HepG2 (cell line): Measurements from ENCODE around the gene SLC35B2. TPM values are rescaled to one million over a fixed set of nuclear protein-coding genes. Genes with fewer than 3 reads are reported as not detected.

Experiments used
- ATAC-seq: fragments of 200-7000 bp; cut with Tn5 transposase; 3 replicates; pipeline ENCODE4 v1.9.1; 2020; ENCODE audit warnings: mild to moderate bottlenecking, moderate library complexity
- BruUV-seq: library from RNA; stranded (reverse); fragments of 400-500 nt; replicated peaks from 2 replicates; lab custom pipeline; 2021; lab: Mats Ljungman, UMichigan
- CTCF ChIA-PET: fragments of 300-600 bp; formaldehyde crosslinking; extraction: SDS; loops from one replicate; lab custom pipeline; 2021; ENCODE audit warnings: low total read pairs, inconsistent platforms, low intra/inter-chr PET ratio; lab: Yijun Ruan, JAX
- POLR2A ChIA-PET: fragments of 350-600 bp; sonication (Branson Sonifier 250); formaldehyde crosslinking; loops from one replicate; lab custom pipeline; 2020; ENCODE audit warnings: antibody characterized with exemption, inconsistent platforms; lab: Yijun Ruan, JAX
- DNase-seq: peaks from one replicate; pipeline ENCODE4 v3.0.0-alpha.2; 2015; ENCODE audit warnings: low spot score
- FAIRE-seq: peaks from 3 replicates; lab custom pipeline; 2011; peaks lifted over from hg19 to GRCh38; lab: Jason Lieb, UNC
- H2AFZ ChIP-seq: one replicate; pipeline ENCODE4 v1.6.1; 2011; ENCODE audit warnings: low read length, inconsistent platforms
- H3K27ac ChIP-seq: fragments of 300-600 bp; 3 replicates; pipeline ENCODE4 v1.8.0; 2011; ENCODE audit warnings: mixed run types, mild to moderate bottlenecking, mixed read lengths, low read length, inconsistent platforms; ENCODE audit not compliant: insufficient read depth; ENCODE audit errors: extremely low read length
- H3K27me3 ChIP-seq, 2 experiments: fragments of 200-600 bp in 1 of 2; 2 replicates in 1 of 2; 3 replicates in 1 of 2; pipeline versions ENCODE4 v1.6.0 to v1.8.0; 2011; ENCODE audit warnings: low read length in 2 of 2, mild to moderate bottlenecking in 2 of 2, moderate library complexity in 2 of 2, inconsistent platforms in 1 of 2; ENCODE audit not compliant: insufficient read depth in 2 of 2, control insufficient read depth in 1 of 2
- H3K36me3 ChIP-seq, 2 experiments: fragments of 200-600 bp in 1 of 2; replicated peaks in 1 of 2; 2 replicates in 1 of 2; 3 replicates in 1 of 2; pipeline versions ENCODE4 v1.5.1 to v1.8.0; 2011; ENCODE audit warnings: low read length in 2 of 2, inconsistent platforms in 1 of 2; ENCODE audit not compliant: insufficient read depth in 2 of 2, control insufficient read depth in 1 of 2
- H3K4me1 ChIP-seq: 2 replicates; pipeline ENCODE4 v1.5.1; 2012; ENCODE audit warnings: low read length, inconsistent platforms; ENCODE audit not compliant: insufficient read depth
- H3K4me2 ChIP-seq: 2 replicates; pipeline ENCODE4 v1.6.0; 2011; ENCODE audit warnings: low read depth, low read length, inconsistent platforms
- H3K4me3 ChIP-seq, 3 experiments: fragments of 200-600 bp in 1 of 3; sonication (generic), shearing (Covaris generic) in 1 of 3; replicated peaks in 1 of 3; 2 replicates each; pipeline ENCODE4 v1.5.1; 2011 to 2016; ENCODE audit warnings: low read length in 3 of 3, inconsistent platforms in 2 of 3, low read depth in 2 of 3, mild to moderate bottlenecking in 2 of 3, control low read depth in 1 of 3, mixed read lengths in 1 of 3; ENCODE audit not compliant: insufficient read depth in 1 of 3
- H3K79me2 ChIP-seq: one replicate; pipeline ENCODE4 v1.6.1; 2011; ENCODE audit warnings: low read length, inconsistent platforms; ENCODE audit not compliant: insufficient read depth
- H3K9ac ChIP-seq: 2 replicates; pipeline ENCODE4 v1.6.0; 2011; ENCODE audit warnings: mild to moderate bottlenecking, low read depth, low read length, inconsistent platforms; ENCODE audit not compliant: insufficient read depth
- H3K9me3 ChIP-seq: 2 replicates; pipeline ENCODE4 v1.5.1; 2012; ENCODE audit warnings: mild to moderate bottlenecking, low read length
- H4K20me1 ChIP-seq: 2 replicates; pipeline ENCODE4 v1.6.0; 2011; ENCODE audit warnings: inconsistent platforms, mild to moderate bottlenecking, low read length, moderate library complexity; ENCODE audit not compliant: insufficient read depth
- CENPX ChIP-seq: sonication (generic); formaldehyde crosslinking; IDR thresholded peaks from 2 replicates; pipeline ENCODE4 v1.9.0; 2021; ENCODE audit warnings: mild to moderate bottlenecking, missing genetic modification reagents, moderate library complexity
- E2F1 ChIP-seq: sonication (generic); formaldehyde crosslinking; IDR thresholded peaks from 2 replicates; pipeline ENCODE4 v1.5.0; 2020; ENCODE audit warnings: missing genetic modification reagents
- FOXP1 ChIP-seq, 2 experiments: fragments of 450-650 bp in 1 of 2; IDR thresholded peaks; 2 replicates each; pipeline ENCODE4 v1.6.1; 2017 to 2018; ENCODE audit warnings: antibody characterized with exemption in 1 of 2
- HMGXB3 ChIP-seq: sonication (generic); formaldehyde crosslinking; IDR thresholded peaks from 2 replicates; pipeline ENCODE4 v1.4.0; 2020; ENCODE audit warnings: missing genetic modification reagents, borderline replicate concordance
- MTF2 ChIP-seq: sonication (generic); formaldehyde crosslinking; IDR thresholded peaks from 2 replicates; pipeline ENCODE4 v1.5.0; 2020; ENCODE audit warnings: missing genetic modification reagents, borderline replicate concordance
- REST ChIP-seq, 2 experiments: IDR thresholded peaks; 2 replicates each; pipeline ENCODE4 v1.6.1; 2011 to 2012; ENCODE audit warnings: low read length in 2 of 2, borderline replicate concordance in 1 of 2, low read depth in 1 of 2, mild to moderate bottlenecking in 1 of 2, moderate library complexity in 1 of 2
- ZNF121 ChIP-seq: sonication (generic); formaldehyde crosslinking; IDR thresholded peaks from 2 replicates; pipeline ENCODE4 v1.5.0; 2020; ENCODE audit warnings: mild to moderate bottlenecking, missing genetic modification reagents
- ZNF292 ChIP-seq: sonication (generic); formaldehyde crosslinking; IDR thresholded peaks from 2 replicates; pipeline ENCODE4 v1.8.1; 2022; ENCODE audit warnings: mild to moderate bottlenecking, low read depth, missing genetic modification reagents, borderline replicate concordance
- WGBS: methylation state at CpG from one replicate; pipeline ENCODE4 v1.1.6; 2017; ENCODE audit warnings: low lambda C conversion rate; 5-methylcytosine and 5-hydroxymethylcytosine counted together
- in situ Hi-C: cut with HindIII; loops from 2 replicates; pipeline ENCODE4 v1.10.0; 2017; ENCODE audit warnings: low pct_unique_long_range_greater_than_20kb; ENCODE audit not compliant: extremely low pct_ligation_motif_present
- intact Hi-C: fragments of 100-400 bp; cut with micrococcal nuclease; formaldehyde crosslinking; loops from one replicate; pipeline ENCODE4 v1.10.0; 2022; ENCODE audit not compliant: unreplicated experiment
- polyA plus RNA-seq, 8 experiments: library from polyadenylated mRNA; depleted of rRNA in 3 of 8; stranded (reverse) in 7 of 8; unstranded in 1 of 8; fragments of >200 nt; fragmentation: Illumina TruSeq in 4 of 8; extraction: Trizol in 4 of 8; gene quantifications; 2 replicates each; pipeline versions ENCODE4 v1.2.1 to v1.2.3, GENCODE V29; 2011 to 2016; ENCODE audit warnings: low read depth in 4 of 8, missing spikeins in 1 of 8, mixed read lengths in 1 of 8; ENCODE audit not compliant: insufficient read depth in 1 of 8
- total RNA-seq, 5 experiments: library from RNA; depleted of rRNA; stranded (reverse); fragments of >200 nt; fragmentation: Illumina TruSeq; extraction: Trizol; gene quantifications; 2 replicates each; pipeline ENCODE4 v1.2.3, GENCODE V29; 2016; ENCODE audit warnings: low read depth in 1 of 5

SLC35B2 gene
- total and polyA plus RNA-seq, 2 of the 13 experiments (the other 11 are each of a cell fraction or from before 2014, with no cell fraction given): 61.1 to 148 TPM

GRCh38 chr6:44301106-44301505, 43.8 kb upstream of the SLC35B2 start:
- H3K27ac ChIP-seq: no peak overlapping the region
- CTCF ChIA-PET: no interaction called here
- POLR2A ChIA-PET: no interaction called here
- BruUV-seq: no TSS peak
- no peaks in the 10 kb centered on the region for H3K79me2 ChIP-seq
- DNase-seq (no peak), FAIRE-seq (no peak), ATAC-seq (no peak)
- no peak overlapping the region for H2AFZ ChIP-seq
- peaks cover 43 to 46% of the 10 kb centered on the region in 2 experiments for H3K36me3 ChIP-seq
- H3K27me3 ChIP-seq: peaks cover 0 to 3% of the 10 kb centered on the region in 2 experiments; a peak in 1 of 5 replicates
- no peak for TF ChIP-seq ZNF121 (CRISPR knock-in tag)
- no peak for TF ChIP-seq HMGXB3 (CRISPR knock-in tag)
- TF ChIP-seq CENPX (CRISPR knock-in tag): no peak
- no peak for TF ChIP-seq ZNF292 (CRISPR knock-in tag)
- no peak for TF ChIP-seq MTF2 (CRISPR knock-in tag)
- TF ChIP-seq FOXP1 (IDR thresholded peaks at IDR 0.05): no peak
- no peak for TF ChIP-seq FOXP1 (CRISPR knock-in tag; IDR thresholded peaks at IDR 0.05)
- no peak for TF ChIP-seq REST (IDR thresholded peaks at IDR 0.05; ENCODE audit: borderline replicate concordance in 1 of 2, low read depth in 1 of 2, low read length in 2 of 2)
- TF ChIP-seq E2F1 (CRISPR knock-in tag): no peak
- in situ Hi-C loops (no loop called here), intact Hi-C loops (no loop called here)
- H3K4me3 ChIP-seq: no peak overlapping the region
- H3K4me2 ChIP-seq: no peak overlapping the region
- H3K9me3 ChIP-seq: no peaks in the 10 kb centered on the region
- H3K4me1 ChIP-seq: no peaks in the 10 kb centered on the region
- 95% methylated on average over 7 of the region's 8 CpGs for WGBS
- H4K20me1 ChIP-seq: no peaks in the 10 kb centered on the region
- H3K9ac ChIP-seq: no peak overlapping the region
